ENCODE data around the gene RAI1.
"Not testable (repeated sequence)": the region's sequence is repeated elsewhere in the genome, so short reads cannot be mapped to it uniquely, and the experiment has no call there.

RAI1 gene

GRCh38 chr17:17682737-17683680 is 1.8 kb downstream of the RAI1 start:
- H3K4me3 ChIP-seq (ENCODE audit: low read length) = peak overlapping the region; percentile 73
- no peak for DNase-seq (ENCODE audit: low read depth)
- TF ChIP-seq CTCF (conservative IDR thresholded peaks at IDR 0.05; ENCODE audit: low read depth, low read length) = no peak

GRCh38 chr17:17683710-17684365 is 2.6 kb downstream of the RAI1 start:
- no peak for DNase-seq (ENCODE audit: low read depth)
- H3K4me3 ChIP-seq (ENCODE audit: low read length) = no peak overlapping the region
- TF ChIP-seq CTCF (conservative IDR thresholded peaks at IDR 0.05; ENCODE audit: low read depth, low read length) = no peak

DNA sequence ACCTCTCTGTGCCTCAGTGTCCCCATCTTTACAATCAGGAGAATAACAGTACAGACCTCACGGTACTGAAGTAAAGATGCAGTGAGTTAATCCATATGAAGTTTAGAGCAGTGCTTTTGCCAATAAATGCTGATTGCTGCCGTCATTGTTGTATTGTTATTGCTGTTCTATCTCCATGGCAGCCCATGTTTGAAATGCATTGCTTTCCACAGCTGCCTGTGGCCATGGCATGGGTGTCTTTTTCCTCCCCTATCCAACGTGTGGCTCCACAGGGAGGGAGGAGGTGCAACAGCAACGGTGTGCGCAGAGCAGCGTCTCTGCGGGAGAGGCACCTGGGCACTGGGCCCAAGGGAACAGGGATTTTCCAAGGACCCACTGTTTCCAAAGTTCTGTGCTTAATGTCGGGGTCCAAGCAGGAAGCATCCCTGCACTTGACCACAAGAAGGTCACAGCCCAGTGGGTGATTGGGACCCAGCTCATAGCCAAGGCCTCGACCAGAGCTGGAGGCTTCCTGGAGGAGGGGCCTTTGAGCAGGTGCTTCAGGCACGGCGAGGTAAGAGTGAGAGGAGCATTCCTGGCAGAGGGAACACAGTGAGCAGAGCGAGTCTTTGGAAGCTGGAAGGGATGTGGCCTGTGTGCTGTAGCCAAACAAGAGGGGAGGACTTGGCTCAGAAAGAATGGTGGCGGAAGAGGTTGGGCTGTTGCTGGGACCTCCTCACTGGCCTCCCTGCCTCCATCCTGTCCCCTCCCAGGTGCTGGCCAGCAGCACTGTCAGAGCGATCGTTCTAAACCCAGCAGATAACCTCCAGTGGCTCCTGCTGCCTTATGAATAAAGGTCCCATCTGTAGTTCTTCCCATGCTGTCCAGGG is 3.9 kb downstream of the RAI1 start:
- H3K4me3 ChIP-seq (ENCODE audit: low read length) = no peak overlapping the region
- no peak for DNase-seq (ENCODE audit: low read depth)
- no peak for TF ChIP-seq CTCF (conservative IDR thresholded peaks at IDR 0.05; ENCODE audit: low read depth, low read length)

GRCh38 chr17:17685775-17686291 is 4.6 kb downstream of the RAI1 start:
- no peak for TF ChIP-seq CTCF (conservative IDR thresholded peaks at IDR 0.05; ENCODE audit: low read depth, low read length)
- no peak overlapping the region for H3K4me3 ChIP-seq (ENCODE audit: low read length)
- no peak for DNase-seq (ENCODE audit: low read depth)

DNA sequence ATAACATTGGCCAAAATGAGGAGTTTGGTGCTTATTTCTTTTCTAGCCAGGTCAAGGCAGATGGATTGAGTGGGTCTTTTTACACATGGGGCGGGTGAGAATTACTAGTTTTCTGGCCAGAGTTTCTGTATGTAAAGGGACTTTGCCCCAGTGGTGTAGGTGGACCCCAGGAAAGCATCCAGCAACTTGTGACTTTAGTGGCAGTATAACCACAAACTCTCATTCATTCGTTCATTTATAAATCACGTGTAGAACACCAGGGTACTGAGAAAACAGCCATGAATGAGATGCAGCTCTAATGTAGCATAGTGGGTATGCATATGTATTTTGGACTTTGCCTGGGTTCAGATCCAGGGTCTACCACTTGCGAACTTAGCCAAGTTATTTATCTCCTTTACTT is 8.1 kb downstream of the RAI1 start:
- TF ChIP-seq CTCF (conservative IDR thresholded peaks at IDR 0.05; ENCODE audit: low read depth, low read length) = no peak
- H3K4me3 ChIP-seq (ENCODE audit: low read length) = no peak overlapping the region
- DNase-seq (ENCODE audit: low read depth) = no peak

GRCh38 chr17:17690233-17690632 is 9.0 kb downstream of the RAI1 start:
- not testable (repeated sequence) for DNase-seq (ENCODE audit: low read depth); H3K4me3 ChIP-seq (ENCODE audit: low read length)
